GM12891 (cell line): ENCODE data around the gene ARSB.

Source experiments
- POLR2A ChIP-seq: IDR thresholded peaks from 2 replicates; pipeline ENCODE4 v1.6.1; 2011; ENCODE audit warnings: low read depth, low read length, control low read depth
- POLR2AphosphoS5 ChIP-seq: IDR thresholded peaks from 2 replicates; pipeline ENCODE4 v1.6.1; 2011; ENCODE audit warnings: low read depth, low read length, control low read depth
- SPI1 ChIP-seq: IDR thresholded peaks from 2 replicates; pipeline ENCODE4 v1.6.1; 2011; ENCODE audit warnings: low read depth, low read length, control low read depth
- TAF1 ChIP-seq: IDR thresholded peaks from 2 replicates; pipeline ENCODE4 v1.6.1; 2011; ENCODE audit warnings: low read depth, low read length, control low read depth

- TF ChIP-seq POLR2A (0 out of 2 replicates have a peak, but pooled peaks have one; percentile 22), POLR2AphosphoS5 (peak; percentile 77), TAF1 (no peak), SPI1 (peak; percentile 51)
Measured at GRCh38 chr5:78985725-78986223, 664 bp upstream of the ARSB start.
